WERI-Rb-1 (cell line): ENCODE results near the gene TNFAIP8L1.

Source experiments
- DNase-seq: peaks from one replicate; pipeline ENCODE4 v3.0.0-alpha.2; 2020
- H3K27ac ChIP-seq: fragments of 250-450 bp; sonication (Bioruptor Pico); 2 replicates; pipeline ENCODE4 v1.5.1; 2020; ENCODE audit warnings: mild to moderate bottlenecking, moderate library complexity
- H3K27me3 ChIP-seq: fragments of 250-450 bp; sonication (Bioruptor Pico); 2 replicates; pipeline ENCODE4 v1.5.1; 2021; ENCODE audit warnings: mild to moderate bottlenecking, low read depth, moderate library complexity; ENCODE audit not compliant: insufficient read depth, severe bottlenecking
- H3K36me3 ChIP-seq: fragments of 250-450 bp; sonication (Bioruptor Pico); 2 replicates; pipeline ENCODE4 v1.5.1; 2020; ENCODE audit warnings: mild to moderate bottlenecking, moderate library complexity
- H3K4me3 ChIP-seq: 2 replicates; pipeline ENCODE4 v1.5.1; 2011; ENCODE audit warnings: low read depth, mild to moderate bottlenecking, control low read depth, low read length
- H3K9me3 ChIP-seq: fragments of 250-450 bp; sonication (Bioruptor Pico); 2 replicates; pipeline ENCODE4 v1.5.1; 2021; ENCODE audit warnings: mild to moderate bottlenecking, moderate library complexity; ENCODE audit not compliant: severe bottlenecking
- TF ChIP-seq, protein P1 (sequence below): IDR thresholded peaks from 2 replicates; pipeline ENCODE4 v1.5.1; 2011; ENCODE audit warnings: low read depth, mild to moderate bottlenecking, control low read depth, inconsistent platforms, low read length

The TNFAIP8L1 gene

DNA sequence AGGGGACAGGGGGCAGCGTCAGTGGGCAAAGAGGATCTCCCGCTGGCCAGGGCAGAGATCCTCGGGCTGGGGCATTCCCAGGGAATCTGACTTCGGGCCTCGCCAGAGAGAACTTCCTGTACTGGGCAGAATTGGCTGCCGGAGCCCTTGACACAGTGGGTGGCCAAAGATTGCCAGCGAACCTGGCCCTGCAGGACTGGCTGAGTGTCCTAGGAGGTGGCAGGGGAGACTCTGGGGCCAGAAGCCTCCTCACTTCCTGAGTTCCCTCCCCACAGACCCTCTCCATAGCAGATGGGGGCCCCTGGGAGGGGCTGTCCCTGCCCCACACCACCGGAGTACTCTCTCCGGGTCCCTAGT, 65.0 kb downstream of the TNFAIP8L1 start:
- TF ChIP-seq, protein P1, sequence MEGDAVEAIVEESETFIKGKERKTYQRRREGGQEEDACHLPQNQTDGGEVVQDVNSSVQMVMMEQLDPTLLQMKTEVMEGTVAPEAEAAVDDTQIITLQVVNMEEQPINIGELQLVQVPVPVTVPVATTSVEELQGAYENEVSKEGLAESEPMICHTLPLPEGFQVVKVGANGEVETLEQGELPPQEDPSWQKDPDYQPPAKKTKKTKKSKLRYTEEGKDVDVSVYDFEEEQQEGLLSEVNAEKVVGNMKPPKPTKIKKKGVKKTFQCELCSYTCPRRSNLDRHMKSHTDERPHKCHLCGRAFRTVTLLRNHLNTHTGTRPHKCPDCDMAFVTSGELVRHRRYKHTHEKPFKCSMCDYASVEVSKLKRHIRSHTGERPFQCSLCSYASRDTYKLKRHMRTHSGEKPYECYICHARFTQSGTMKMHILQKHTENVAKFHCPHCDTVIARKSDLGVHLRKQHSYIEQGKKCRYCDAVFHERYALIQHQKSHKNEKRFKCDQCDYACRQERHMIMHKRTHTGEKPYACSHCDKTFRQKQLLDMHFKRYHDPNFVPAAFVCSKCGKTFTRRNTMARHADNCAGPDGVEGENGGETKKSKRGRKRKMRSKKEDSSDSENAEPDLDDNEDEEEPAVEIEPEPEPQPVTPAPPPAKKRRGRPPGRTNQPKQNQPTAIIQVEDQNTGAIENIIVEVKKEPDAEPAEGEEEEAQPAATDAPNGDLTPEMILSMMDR, result no peak
- Histone ChIP-seq H3K9me3 (no peaks in the 10 kb centered on the region), H3K36me3 (peaks cover 56% of the 10 kb centered on the region), H3K27ac (no peak overlapping the region), H3K4me3 (no peak overlapping the region), H3K27me3 (no peaks in the 10 kb centered on the region)
- no peak for DNase-seq
